Pulmonary artery endothelial cell (primary cell): ENCODE measurements around the gene NAV3. TPM values are rescaled to one million over a fixed set of nuclear protein-coding genes. Genes with fewer than 3 reads are reported as not detected.
A peak's percentile ranks its signal among the peaks of the same experiment; 100 is the strongest.

ENCODE experiments used
- DNase-seq: peaks from one replicate; pipeline ENCODE4 v3.0.0-alpha.2; 2011; ENCODE audit warnings: low read depth, low spot score
- total RNA-seq: library from RNA; depleted of rRNA; stranded (reverse); fragments of >200 nt; gene quantifications from 2 replicates; pipeline ENCODE4 v1.2.3, GENCODE V29; 2014

The NAV3 gene, protein sequence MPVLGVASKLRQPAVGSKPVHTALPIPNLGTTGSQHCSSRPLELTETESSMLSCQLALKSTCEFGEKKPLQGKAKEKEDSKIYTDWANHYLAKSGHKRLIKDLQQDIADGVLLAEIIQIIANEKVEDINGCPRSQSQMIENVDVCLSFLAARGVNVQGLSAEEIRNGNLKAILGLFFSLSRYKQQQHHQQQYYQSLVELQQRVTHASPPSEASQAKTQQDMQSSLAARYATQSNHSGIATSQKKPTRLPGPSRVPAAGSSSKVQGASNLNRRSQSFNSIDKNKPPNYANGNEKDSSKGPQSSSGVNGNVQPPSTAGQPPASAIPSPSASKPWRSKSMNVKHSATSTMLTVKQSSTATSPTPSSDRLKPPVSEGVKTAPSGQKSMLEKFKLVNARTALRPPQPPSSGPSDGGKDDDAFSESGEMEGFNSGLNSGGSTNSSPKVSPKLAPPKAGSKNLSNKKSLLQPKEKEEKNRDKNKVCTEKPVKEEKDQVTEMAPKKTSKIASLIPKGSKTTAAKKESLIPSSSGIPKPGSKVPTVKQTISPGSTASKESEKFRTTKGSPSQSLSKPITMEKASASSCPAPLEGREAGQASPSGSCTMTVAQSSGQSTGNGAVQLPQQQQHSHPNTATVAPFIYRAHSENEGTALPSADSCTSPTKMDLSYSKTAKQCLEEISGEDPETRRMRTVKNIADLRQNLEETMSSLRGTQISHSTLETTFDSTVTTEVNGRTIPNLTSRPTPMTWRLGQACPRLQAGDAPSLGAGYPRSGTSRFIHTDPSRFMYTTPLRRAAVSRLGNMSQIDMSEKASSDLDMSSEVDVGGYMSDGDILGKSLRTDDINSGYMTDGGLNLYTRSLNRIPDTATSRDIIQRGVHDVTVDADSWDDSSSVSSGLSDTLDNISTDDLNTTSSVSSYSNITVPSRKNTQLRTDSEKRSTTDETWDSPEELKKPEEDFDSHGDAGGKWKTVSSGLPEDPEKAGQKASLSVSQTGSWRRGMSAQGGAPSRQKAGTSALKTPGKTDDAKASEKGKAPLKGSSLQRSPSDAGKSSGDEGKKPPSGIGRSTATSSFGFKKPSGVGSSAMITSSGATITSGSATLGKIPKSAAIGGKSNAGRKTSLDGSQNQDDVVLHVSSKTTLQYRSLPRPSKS (N-terminal part only)
- total RNA-seq = 28.7 and 40.6 TPM in 2 replicates

DNA sequence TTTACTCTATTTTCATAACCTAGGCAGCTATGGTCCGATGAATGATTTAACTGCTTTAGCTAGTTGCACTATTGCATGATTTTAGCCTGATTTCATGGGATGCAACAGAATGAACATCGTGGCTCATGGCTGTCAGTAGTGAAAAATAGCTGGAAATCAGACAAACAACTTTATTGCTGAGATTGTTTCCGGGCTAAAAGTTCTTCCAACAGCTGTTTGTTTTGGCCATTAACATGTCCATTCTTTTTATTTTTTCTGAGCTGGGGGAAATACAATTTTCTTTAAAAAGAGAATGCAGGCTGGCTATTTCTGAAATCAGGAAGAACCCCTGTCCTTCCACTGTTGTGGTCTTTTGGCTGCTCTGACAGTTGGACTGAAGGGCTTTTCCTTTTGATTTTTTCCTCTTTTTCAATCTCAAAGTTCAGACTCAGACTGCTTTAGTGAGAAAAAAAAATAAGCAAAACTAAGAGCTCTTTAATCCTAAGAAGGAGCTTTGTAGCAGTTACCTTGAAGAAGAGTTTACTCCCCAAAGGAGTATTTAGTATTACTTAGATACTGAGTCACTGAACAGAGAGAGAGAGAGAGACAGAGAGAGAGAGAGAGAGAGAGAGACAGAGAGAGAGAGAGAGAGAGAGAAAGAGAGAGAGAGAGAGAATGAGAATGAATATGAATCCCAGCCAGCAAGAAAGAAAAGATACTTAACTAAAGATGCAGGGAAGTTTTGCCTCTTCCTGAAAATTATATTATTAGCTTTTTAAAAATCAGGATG is at the start of gene NAV3:
NAV3 (plus strand) TSS at position 312 of the 769 bp plus-strand sequence. CDS start 568 bp downstream, outside the sequence.
- DNase-seq = peak; percentile 77

DNA sequence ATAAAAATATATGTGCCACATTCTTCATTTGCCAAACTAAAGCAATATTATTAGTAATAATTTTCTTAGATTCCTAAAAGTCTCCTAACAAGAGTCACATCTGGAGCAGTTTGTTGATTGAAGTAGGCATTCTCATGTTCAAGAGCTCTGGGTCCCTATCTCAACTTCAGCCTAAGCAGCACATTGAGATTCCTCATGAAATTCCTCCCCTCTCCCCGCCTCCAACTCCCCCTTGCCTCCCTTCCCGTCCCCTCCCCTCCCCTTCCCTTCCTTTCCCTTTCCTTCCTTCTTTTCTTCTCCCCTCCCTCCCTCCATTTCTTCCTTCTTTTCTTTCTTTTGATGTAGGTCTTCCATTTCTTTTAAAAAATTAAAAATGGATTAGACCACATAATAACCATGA is 48.7 kb upstream of the NAV3 start:
- DNase-seq = no peak

DNA sequence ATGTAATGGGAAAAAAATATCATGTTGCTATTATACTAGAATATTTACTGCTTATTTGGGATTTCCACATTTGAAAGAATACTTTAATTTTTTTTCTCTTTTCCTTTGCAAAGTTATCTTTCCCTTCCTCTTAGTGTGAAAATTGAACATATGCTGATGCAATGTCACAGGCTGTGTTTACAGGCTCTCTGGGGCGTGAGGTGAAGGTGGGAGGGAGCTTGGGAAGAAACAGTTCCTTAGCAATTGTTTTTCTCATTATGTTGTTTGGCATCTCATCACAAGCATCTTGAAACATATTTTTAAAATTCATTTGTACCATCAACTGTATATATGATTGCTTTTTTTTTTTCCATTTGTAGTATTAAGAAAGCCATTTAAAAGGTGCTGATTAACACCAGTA is 47.9 kb upstream of the NAV3 start:
- no peak for DNase-seq

DNA sequence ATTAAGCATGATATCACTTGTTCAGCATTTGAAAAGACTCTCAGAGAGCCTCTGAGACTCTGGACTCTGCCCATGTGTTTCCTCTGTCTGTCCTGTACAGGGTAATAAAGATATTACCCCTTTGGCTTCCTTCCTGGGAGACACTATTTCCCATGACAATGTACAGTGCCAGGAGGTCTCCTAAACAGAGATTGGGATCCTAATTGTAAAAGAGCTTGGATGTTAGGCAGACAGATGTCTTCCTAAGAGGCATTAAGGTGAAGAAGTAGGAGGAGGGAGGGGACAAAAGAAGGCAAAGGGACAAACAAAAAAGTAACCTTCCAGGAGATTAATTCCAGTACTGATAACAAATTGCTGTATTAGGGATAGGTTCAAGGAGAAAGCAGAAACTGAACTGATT is 45.5 kb upstream of the NAV3 start:
- DNase-seq = no peak

DNA sequence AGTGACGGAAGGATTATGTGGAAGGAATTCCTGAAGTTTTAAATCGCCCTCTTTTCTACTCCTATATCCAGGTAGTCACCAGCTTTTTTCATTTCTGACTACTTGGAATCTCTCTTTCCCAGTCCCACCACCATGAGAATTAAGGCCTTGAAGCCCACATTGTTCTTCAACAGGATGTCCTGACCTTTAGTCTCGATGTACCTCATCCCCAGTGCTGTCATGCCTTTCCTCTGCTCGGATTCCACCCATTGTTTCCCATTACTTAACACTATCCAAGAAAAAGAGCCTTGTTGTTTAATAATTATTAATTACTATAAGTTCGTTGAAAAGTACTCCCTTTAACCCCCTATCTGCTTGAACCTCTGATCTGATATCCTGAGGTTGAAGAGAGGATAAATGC is 44.0 kb upstream of the NAV3 start:
- DNase-seq = no peak

DNA sequence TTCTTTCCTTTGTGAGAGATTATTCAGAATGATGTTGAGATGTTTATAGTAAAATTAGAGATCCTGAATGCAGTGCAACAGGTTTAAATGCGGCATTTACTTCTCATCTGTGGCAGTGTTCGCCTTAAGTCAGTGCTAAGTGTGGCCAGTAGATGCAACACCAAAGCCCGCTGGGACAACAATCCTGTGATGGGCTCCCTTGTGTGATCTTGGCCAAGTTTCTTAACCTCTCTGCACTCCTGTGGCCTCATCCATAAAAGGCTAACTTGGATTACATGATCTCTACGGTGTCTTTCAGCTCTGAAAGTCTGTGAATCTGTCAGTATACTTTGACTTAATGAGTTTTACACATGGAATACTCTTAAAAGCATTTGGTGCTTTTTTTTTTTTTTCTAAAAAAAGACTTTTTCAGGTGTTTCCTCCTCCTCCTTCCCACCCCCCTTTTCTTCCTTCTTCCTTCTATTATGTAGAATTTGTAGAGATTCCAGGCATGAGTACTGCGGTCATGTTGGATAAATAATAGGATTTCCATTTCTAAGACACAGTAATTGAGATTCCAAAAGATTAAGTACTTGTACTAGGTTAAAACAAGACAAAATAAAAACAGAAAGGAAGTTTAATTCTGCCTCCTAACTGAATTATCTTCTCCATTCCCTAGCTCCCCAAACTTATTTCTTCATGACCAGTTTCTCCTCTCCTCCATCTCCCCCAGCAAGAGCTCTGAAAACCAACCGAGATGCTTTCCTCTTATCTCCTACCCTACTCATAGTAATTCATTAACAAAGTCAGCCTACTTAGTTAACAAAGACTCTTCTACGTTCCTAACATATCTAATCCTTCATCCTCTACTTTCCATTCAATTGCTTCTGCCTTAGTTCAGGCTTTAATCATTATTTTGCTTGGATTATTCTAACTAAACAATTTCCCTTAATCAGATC is 42.2 kb upstream of the NAV3 start:
- no peak for DNase-seq

DNA sequence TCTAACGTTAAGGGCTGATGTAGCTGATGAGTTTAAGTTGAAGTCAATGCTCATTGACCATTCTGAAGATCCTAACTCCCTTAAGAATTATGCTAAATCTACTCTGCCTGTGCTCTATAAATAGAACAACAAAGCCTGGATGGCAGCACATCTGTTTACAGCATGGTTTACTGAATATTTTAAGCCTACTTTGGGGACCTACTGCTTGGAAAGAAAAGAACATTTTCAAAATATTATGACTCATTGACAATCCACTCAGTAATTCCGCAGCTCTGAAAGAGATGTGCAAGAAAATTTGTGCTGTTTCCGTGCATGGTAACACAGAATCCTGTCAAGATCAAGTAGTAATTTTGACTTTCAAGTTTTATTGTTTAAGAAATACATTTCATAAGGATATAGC is 35.0 kb upstream of the NAV3 start:
- DNase-seq = no peak

DNA sequence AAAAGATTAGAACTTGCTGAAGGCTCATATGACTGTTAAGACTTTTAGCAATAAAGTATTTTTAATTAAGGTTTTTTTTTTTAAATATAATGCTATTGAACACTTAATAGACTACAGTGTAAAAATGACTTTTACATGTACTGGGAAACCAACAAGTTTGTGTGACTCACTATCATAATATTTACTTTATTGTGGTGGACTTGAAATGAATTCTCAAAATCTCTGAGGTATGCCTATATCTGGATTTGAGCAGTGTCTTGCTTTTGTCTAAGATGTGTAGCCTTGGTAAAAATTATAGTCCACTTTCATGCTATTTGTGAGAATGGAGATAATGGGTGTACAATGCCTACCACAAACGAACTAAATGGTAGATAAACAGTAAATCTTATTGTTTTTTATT is 33.9 kb upstream of the NAV3 start:
- no peak for DNase-seq

DNA sequence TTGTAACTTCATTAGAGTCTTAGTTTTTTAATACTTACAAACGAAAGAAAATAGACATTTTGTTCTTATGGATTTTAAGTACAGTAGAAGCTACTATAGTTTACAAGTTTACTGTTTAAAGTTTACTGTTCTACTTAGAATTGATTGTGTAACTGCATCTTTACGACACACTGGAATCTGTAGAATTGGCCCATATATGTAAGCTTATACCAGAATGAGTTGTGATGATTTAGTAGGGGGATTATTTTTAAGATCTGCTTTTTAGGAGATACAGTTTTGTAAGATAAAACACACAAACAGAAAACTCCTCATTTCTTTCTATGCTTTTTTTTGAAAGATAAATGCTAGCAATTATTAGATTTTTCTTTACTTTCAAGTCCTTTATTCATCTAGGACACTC is 30.2 kb upstream of the NAV3 start:
- no peak for DNase-seq

DNA sequence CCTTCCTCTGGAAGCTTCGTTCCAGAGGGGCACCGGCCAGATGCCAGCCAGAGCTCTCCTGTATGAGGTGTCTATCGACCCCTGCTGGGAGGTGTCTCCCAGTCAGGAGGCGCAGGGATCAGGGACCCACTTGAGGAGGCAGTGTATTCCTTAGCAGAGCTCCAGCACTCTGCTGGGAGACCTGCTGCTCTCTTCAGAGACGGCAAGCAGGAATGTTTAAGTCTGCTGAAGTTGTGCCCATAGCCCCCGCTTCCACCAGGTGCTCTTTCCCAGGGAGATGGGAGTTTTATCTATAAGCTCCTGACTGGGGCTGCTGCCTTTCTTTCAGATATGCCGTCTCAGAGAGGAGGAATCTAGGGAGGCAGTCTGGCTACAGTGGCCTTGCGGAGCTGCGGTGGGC is 22.2 kb upstream of the NAV3 start:
- DNase-seq = no peak

DNA sequence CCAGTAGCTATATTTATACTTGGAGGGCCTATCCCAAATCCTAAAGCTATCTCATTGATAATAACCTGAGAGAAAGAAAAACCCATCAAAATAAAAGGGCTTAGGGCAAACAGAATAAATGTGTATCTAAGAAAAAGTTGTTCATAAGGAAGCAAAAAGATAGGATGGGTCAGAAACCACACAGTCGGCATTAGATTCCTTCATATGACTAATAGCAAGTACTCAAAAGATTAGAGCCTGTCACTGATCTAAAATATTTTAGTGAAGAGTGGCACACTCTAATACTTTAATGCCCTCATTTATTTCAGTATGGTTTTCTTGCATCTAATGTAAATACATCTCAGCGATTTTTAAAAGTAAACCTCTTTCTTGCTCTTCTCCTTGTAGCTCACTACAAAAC is 17.1 kb upstream of the NAV3 start:
- no peak for DNase-seq

DNA sequence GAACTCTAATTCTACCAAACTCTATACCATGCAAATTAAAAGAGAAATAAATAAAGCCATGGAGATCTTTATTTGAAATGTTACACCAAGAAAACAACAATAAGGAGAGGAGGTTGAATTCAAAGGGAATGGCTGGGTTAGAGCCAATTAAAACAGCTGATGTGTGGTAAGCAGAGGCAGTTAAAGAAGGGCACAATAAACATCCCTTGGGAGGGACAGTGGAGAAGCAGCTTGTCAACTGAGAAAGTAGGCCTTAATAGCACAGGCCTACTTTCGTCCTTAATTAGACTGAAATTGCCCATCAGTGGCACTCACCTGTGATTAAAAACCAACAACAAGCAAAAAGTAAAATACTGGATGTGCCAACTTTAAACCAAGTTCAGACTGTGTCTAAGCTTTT is 16.3 kb upstream of the NAV3 start:
- DNase-seq = no peak

DNA sequence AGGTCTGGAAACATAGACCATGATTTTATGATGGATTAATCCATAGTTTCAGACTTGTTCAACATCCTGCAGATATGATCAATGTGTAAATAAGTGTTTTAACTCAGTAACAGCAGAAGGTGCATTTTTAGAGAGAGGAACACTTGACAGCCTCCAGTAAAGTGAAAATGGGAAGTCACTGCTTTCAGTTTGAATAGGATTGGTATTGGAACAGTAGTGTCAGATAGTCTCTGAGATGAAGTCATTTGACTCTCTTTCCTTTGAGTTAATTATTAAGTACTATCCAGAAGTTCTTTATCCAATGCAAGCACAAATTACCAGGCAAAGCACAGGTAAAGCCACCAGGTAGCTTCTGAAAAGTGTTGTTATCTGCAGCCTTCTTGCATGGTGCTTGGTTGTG is 14.5 kb upstream of the NAV3 start:
- DNase-seq = no peak

DNA sequence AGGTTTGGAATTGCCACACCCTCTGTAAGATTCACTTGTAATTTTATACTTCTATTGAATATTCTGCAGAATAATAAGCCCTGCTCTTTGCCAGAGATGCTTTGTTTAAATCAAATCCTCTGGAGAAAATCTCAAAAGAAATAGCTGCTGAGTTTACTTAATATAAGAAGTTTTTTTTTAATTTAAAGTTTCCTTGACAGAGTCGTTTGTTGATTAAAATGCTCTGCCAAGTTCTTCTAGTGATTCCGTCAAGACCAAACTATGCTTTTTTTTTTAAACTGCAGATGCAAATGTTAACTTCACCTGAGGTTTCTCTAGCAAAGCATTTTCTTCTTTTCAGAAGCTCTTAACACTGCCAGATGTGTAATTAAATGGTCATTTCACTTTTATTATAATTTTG is 13.4 kb upstream of the NAV3 start:
- DNase-seq = no peak

DNA sequence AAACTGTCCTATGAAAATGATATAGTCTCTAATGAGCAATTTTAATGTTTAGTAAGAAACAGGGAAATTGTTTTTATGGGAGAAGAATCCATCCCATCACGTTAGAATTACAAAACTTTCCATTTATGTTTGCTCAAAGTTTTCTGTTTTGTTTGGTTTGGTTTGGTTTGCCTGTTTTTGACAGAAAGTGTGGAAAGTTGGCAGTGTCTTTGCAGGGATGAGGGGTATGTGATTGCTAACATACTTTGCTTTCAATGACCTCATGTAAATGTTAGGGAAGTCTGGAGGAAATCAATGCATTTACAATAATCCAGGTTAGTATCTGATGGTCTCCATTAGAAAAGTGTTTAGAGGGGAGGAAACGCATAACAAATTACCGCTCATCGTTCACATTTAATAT is 12.3 kb upstream of the NAV3 start:
- no peak for DNase-seq

DNA sequence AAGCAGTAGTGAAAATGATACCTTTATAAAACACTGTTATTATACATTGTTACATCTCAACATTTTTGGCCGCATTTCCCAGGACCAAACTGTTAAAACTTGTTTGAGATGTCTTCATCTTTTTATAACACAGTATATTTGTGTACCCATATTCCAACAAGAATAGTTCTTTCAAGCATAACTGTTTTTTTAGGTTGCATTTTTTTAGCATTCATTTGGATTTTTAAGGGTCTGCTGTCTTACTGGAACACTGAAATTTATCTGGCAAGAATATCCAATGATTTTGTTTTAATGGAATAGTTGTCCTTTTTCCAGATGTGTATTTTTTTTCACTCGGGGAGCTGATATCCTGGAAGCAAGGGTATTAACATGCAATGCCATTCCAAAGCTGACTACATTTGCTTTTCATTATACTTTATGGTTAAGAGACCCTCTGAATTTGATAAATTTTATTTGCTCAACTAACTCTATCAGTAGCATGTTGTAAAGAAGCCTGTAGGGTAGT is 8.9 kb upstream of the NAV3 start:
- DNase-seq = no peak

DNA sequence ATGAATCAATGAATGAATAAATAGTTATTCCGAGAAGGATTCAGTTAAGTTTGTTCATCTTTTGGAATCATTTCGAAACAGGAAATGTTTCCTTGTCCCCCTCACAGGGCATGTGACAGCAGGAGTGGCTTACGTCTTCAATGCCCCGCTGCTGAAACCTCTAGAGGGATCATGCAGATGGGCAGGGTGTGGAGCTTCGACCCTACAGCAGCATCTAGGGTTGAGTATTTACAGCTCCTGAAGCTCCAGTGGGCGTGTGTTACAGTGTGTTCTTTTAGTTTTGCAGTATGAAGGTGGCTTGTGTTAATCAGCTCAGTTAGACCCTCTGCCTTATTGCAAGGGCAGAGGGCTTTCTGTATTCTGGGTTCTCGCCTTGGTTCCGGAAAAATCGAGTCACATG is 2.6 kb downstream of the NAV3 start:
- no peak for DNase-seq

DNA sequence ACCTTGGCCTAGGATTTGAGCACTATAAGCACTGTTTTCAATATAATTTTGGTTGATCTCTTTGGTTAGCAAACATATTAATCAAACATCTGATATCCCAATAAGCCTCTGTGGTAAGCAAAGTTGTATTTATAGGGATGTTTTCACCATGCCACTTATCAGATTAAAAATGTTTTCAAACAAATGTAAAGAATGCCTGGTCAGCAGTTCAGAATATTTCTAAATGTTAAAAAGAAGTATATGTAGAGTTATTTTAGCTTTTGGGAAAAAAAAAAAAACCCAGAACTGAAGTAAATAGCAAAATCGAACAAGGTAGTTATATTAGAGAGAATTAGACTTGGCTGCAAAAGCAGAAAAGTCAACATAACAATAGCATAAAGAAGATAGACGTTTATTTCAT is 3.9 kb downstream of the NAV3 start:
- DNase-seq = no peak

DNA sequence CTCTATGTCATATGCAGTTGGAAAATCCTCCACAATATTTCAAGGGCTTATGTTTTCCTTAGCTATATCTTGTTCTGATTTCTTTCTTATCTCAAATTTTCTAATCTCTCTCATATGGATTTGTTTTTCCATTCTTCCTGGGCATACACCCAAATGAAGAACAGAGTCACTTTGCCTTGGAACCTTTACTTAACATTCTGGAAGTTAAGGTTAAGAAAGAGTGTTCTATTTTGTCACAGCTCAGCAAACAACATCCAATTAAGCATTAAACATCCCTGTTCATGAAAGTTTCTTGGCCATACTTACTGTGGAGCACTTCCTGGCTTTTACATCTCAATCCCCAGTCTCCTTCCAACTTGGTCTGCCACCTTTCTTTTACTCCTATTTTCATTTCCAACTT is 5.3 kb downstream of the NAV3 start:
- DNase-seq = no peak

DNA sequence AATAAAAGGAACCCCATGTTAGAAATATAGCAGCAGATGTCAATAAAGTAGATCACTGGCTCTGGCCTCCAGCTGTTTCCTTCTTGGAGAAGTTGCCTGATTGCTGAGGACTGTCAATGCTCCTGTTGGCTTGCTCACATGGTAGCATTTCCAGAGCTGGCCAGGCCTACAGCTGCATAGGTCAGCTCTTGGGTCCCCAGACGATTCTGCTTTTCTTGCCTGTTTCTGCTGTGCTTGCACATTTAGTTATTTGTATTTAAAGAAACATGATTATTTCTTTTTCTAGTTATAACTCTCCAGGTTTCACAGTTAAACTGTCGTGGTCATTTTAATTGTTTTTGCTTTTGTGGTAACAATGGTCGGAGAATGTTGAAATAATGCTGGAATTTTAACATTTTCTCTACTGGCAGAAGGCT is 7.2 kb downstream of the NAV3 start:
- peak; percentile 43 for DNase-seq
